Esophagus muscularis mucosa (tissue), 4 donors: Measurements from ENCODE around the gene CENPX. TPM values are rescaled to one million over a fixed set of nuclear protein-coding genes. Genes with fewer than 3 reads are reported as not detected.

Source experiments
- DNase-seq: peaks from one replicate; pipeline ENCODE4 v3.0.0-alpha.2; 2017; ENCODE audit errors: extremely low spot score
- H3K27ac ChIP-seq, 4 donors: fragments of 200-600 bp; sonication (generic); replicated peaks in 1 of 4; 1 replicate in 3 of 4; 2 replicates in 1 of 4; pipeline ENCODE4 v1.5.1; 2016 to 2019; ENCODE audit warnings: mild to moderate bottlenecking in 1 of 4
- H3K27me3 ChIP-seq, 4 donors: fragments of 200-600 bp; sonication (generic); one replicate each; pipeline versions ENCODE4 v1.5.1 to v1.6.0; 2016 to 2019
- H3K36me3 ChIP-seq, 4 donors: fragments of 200-600 bp; sonication (generic); one replicate each; pipeline ENCODE4 v1.5.1; 2016 to 2019
- H3K4me1 ChIP-seq, 4 donors: fragments of 200-600 bp; sonication (generic); one replicate each; pipeline ENCODE4 v1.5.1; 2016 to 2019
- H3K4me3 ChIP-seq, 4 donors: fragments of 200-600 bp; sonication (generic); 1 replicate in 2 of 4; 2 replicates in 2 of 4; pipeline ENCODE4 v1.5.1; 2016 to 2019; ENCODE audit warnings: mild to moderate bottlenecking in 4 of 4, moderate library complexity in 1 of 4
- H3K9me3 ChIP-seq, 4 donors: fragments of 200-600 bp; sonication (generic); 1 replicate in 3 of 4; 2 replicates in 1 of 4; pipeline ENCODE4 v1.5.1; 2016 to 2019
- CTCF ChIP-seq, 3 experiments: fragments of 200-600 bp in 2 of 3; fragments of 450-650 bp in 1 of 3; sonication (generic) in 2 of 3; IDR thresholded peaks; one replicate each; pipeline ENCODE4 v1.5.1; 2017 to 2019; ENCODE audit warnings: antibody characterized with exemption in 3 of 3, mild to moderate bottlenecking in 2 of 3, moderate library complexity in 1 of 3
- EP300 ChIP-seq: sonication (generic); formaldehyde crosslinking; IDR thresholded peaks from one replicate; pipeline ENCODE4 v1.6.1; 2017; ENCODE audit warnings: antibody characterized with exemption
- POLR2A ChIP-seq: fragments of 450-650 bp; IDR thresholded peaks from one replicate; pipeline ENCODE4 v1.6.1; 2017; ENCODE audit warnings: antibody characterized with exemption, moderate library complexity, mild to moderate bottlenecking, low read depth
- POLR2AphosphoS5 ChIP-seq, 2 donors: sonication (generic); formaldehyde crosslinking; IDR thresholded peaks; one replicate each; pipeline ENCODE4 v1.6.1; 2017; ENCODE audit warnings: antibody characterized with exemption in 2 of 2
- WGBS: methylation state at CpG from one replicate; pipeline ENCODE4 v1.1.5; 2018; 5-methylcytosine and 5-hydroxymethylcytosine counted together
- intact Hi-C: fragments of 100-400 bp; cut with DNase I; formaldehyde crosslinking; loops from one replicate; pipeline ENCODE4 v1.15.1; 2023
- total RNA-seq, 4 donors: library from RNA; depleted of rRNA; stranded (reverse); fragments of >200 nt; gene quantifications; one replicate each; pipeline versions ENCODE4 v1.1.0 to v1.2.1, GENCODE V29; 2016

Gene CENPX
- total RNA-seq, 4 donors from 2014 or later: 62.5 to 109 (median 95.5) TPM

GRCh38 chr17:82016061-82016874 is 6.4 kb downstream of the CENPX start:
- H3K27ac ChIP-seq: no peak overlapping the region
- intact Hi-C loops: no loop called here
- H3K4me3 ChIP-seq: no peak overlapping the region
- no peaks in the 10 kb centered on the region for H3K9me3 ChIP-seq
- no peak for TF ChIP-seq POLR2AphosphoS5 (IDR thresholded peaks at IDR 0.05)
- no peak for TF ChIP-seq CTCF (IDR thresholded peaks at IDR 0.05)
- no peak for TF ChIP-seq POLR2A
- TF ChIP-seq EP300: no peak
- no peaks in the 10 kb centered on the region for H3K27me3 ChIP-seq
- DNase-seq: no peak
- H3K4me1 ChIP-seq: peaks cover 14 to 19% (median 14%) of the 10 kb centered on the region in 4 donors
- WGBS: 94% methylated on average over 6 of the region's 28 CpGs
- peaks cover 3 to 40% (median 26%) of the 10 kb centered on the region in 4 donors for H3K36me3 ChIP-seq

GRCh38 chr17:82015311-82015971 is 7.2 kb downstream of the CENPX start:
- H3K9me3 ChIP-seq: no peaks in the 10 kb centered on the region
- no peak for TF ChIP-seq CTCF (IDR thresholded peaks at IDR 0.05)
- TF ChIP-seq POLR2AphosphoS5 (IDR thresholded peaks at IDR 0.05): no peak
- TF ChIP-seq POLR2A: no peak
- no peak for TF ChIP-seq EP300
- H3K27me3 ChIP-seq: no peaks in the 10 kb centered on the region
- peaks cover 6 to 14% (median 8%) of the 10 kb centered on the region in 4 donors for H3K4me1 ChIP-seq
- no peak overlapping the region for H3K27ac ChIP-seq
- no peak for DNase-seq
- H3K36me3 ChIP-seq: peaks cover 3 to 48% (median 29%) of the 10 kb centered on the region in 4 donors
- H3K4me3 ChIP-seq: no peak overlapping the region
- WGBS: 78% methylated on average over 19 of the region's 24 CpGs
- intact Hi-C loops: no loop called here

GRCh38 chr17:82014971-82015310 is 7.7 kb downstream of the CENPX start:
- no peak for DNase-seq
- peaks cover under 1 to 12% (median 4%) of the 10 kb centered on the region in 4 donors for H3K4me1 ChIP-seq
- peaks cover 3 to 48% (median 31%) of the 10 kb centered on the region in 4 donors for H3K36me3 ChIP-seq
- no peak overlapping the region for H3K4me3 ChIP-seq
- intact Hi-C loops: no loop called here
- no peaks in the 10 kb centered on the region for H3K27me3 ChIP-seq
- H3K9me3 ChIP-seq: no peaks in the 10 kb centered on the region
- no peak overlapping the region for H3K27ac ChIP-seq
- TF ChIP-seq EP300: no peak
- TF ChIP-seq POLR2A: no peak
- TF ChIP-seq CTCF (IDR thresholded peaks at IDR 0.05): no peak
- TF ChIP-seq POLR2AphosphoS5 (IDR thresholded peaks at IDR 0.05): no peak
- WGBS: 90% methylated on average over 9 of the region's 13 CpGs

GRCh38 chr17:82014432-82014831 is 8.2 kb downstream of the CENPX start:
- Histone ChIP-seq H3K9me3 (no peaks in the 10 kb centered on the region), H3K27me3 (no peaks in the 10 kb centered on the region), H3K4me1 (peaks cover 0 to 9% (median under 1%) of the 10 kb centered on the region in 4 donors), H3K36me3 (peaks cover 5 to 52% (median 34%) of the 10 kb centered on the region in 4 donors), H3K4me3 (no peak overlapping the region), H3K27ac (no peak overlapping the region)
- no peak for DNase-seq
- intact Hi-C loops: no loop called here
- 77% methylated on average over 15 of the region's 23 CpGs for WGBS
- no peak for TF ChIP-seq POLR2A

- no peak for DNase-seq
- peaks cover 0 to 12% (median 0%) of the 10 kb centered on the region in 4 donors for H3K4me1 ChIP-seq
- WGBS: 90% methylated on average over 15 of the region's 16 CpGs
- H3K27ac ChIP-seq: no peak overlapping the region
- TF ChIP-seq CTCF (IDR thresholded peaks at IDR 0.05): no peak
- TF ChIP-seq POLR2A: no peak
- TF ChIP-seq EP300: no peak
- TF ChIP-seq POLR2AphosphoS5 (IDR thresholded peaks at IDR 0.05): no peak
- H3K27me3 ChIP-seq: no peaks in the 10 kb centered on the region
- H3K4me3 ChIP-seq: no peak overlapping the region
- H3K36me3 ChIP-seq: peaks cover 8 to 55% (median 35%) of the 10 kb centered on the region in 4 donors
- no peaks in the 10 kb centered on the region for H3K9me3 ChIP-seq
- intact Hi-C loops: no loop called here
Measured at GRCh38 chr17:82013772-82014321, 8.8 kb downstream of the CENPX start.
